Measurements from ENCODE around the gene ESPN. TPM values are rescaled to one million over a fixed set of nuclear protein-coding genes. Genes with fewer than 3 reads are reported as not detected.

ESPN gene
- total RNA-seq, 1 experiment from 2014 or later, result 53.1 TPM

- H3K27me3 Mint-ChIP-seq (ENCODE audit: low read depth), result peaks cover 1% of the 10 kb centered on the region; the same call in 1 of the 2 replicates
- Histone ChIP-seq H3K23ac (ENCODE audit: insufficient read length, low read depth, low read length) (no peak overlapping the region), H4K8ac (replicated peaks; ENCODE audit: insufficient read length, low read depth, low read length) (no peak overlapping the region), H2AK5ac (ENCODE audit: insufficient read length, low read length) (no peak overlapping the region), H3K9ac (ENCODE audit: extremely low read depth, insufficient read length, low read length) (no peak overlapping the region), H3K27ac (ENCODE audit: insufficient read length, low read depth, low read length) (no peak overlapping the region), H3K27me3 (ENCODE audit: insufficient read depth, low read length) (no peaks in the 10 kb centered on the region), H2AFZ (ENCODE audit: low read length) (no peak overlapping the region), H3K79me2 (ENCODE audit: insufficient read depth, low read length) (0 out of 2 replicates have a peak, but pooled peaks cover 1% of the 10 kb centered on the region), H2BK120ac (ENCODE audit: low read depth, low read length, poor library complexity, severe bottlenecking) (no peak overlapping the region), H4K91ac (ENCODE audit: insufficient read length, low read depth, low read length) (no peak overlapping the region), H3K18ac (ENCODE audit: insufficient read length, low read depth, low read length) (no peak overlapping the region), H3K4me1 (ENCODE audit: insufficient read depth, low read length) (no peaks in the 10 kb centered on the region), H3K4ac (ENCODE audit: low read depth, low read length) (no peak overlapping the region), H3K4me2 (ENCODE audit: insufficient read depth, insufficient read length, low read length) (no peak overlapping the region), H2BK15ac (ENCODE audit: low read depth, low read length) (no peak overlapping the region), H3K79me1 (ENCODE audit: insufficient read depth, low read depth, low read length, poor library complexity, severe bottlenecking) (no peaks in the 10 kb centered on the region), H2BK12ac (ENCODE audit: insufficient read length, low read depth, low read length) (no peak overlapping the region), H4K5ac (ENCODE audit: insufficient read length, low read depth, low read length) (no peak overlapping the region), H3K23me2 (ENCODE audit: insufficient read length, low read depth, low read length, poor library complexity, severe bottlenecking) (peaks cover 5% of the 10 kb centered on the region), H2BK5ac (ENCODE audit: insufficient read length, low read length) (no peak overlapping the region), H3K14ac (ENCODE audit: insufficient read depth, low read length) (no peak overlapping the region), H3K9me3 (ENCODE audit: control insufficient read depth, low read depth, low read length) (no peaks in the 10 kb centered on the region), H4K20me1 (ENCODE audit: control insufficient read depth, insufficient read depth, insufficient read length) (no peaks in the 10 kb centered on the region), H2BK20ac (ENCODE audit: low read depth, low read length, poor library complexity, severe bottlenecking) (no peak overlapping the region), H3K56ac (ENCODE audit: insufficient read length, low read depth, low read length) (no peak overlapping the region), H3T11ph (ENCODE audit: low read length) (no peak overlapping the region)
- no peaks in the 10 kb centered on the region; a peak in 1 of 5 replicates for H3K9me3 Mint-ChIP-seq
- TF ChIP-seq CTCF (conservative IDR thresholded peaks at IDR 0.05), result no peak
- peaks cover 0 to 3% (median 3%) of the 10 kb centered on the region in 3 experiments; a peak in 4 of 7 replicates for H3K36me3 Mint-ChIP-seq (ENCODE audit: insufficient read depth in 1 of 3, low read depth in 3 of 3)
- WGBS (ENCODE audit: extremely low coverage, insufficient read length, low lambda C conversion rate), result no CpG with 5 or more reads among the region's 5 CpGs
- peaks cover 19 to 26% of the 10 kb centered on the region in 2 experiments for H3K4me1 Mint-ChIP-seq
- no peak for DNase-seq
- peak overlapping the region in 1 of 3 experiments; percentile 21; a peak in 2 of 7 replicates for H3K27ac Mint-ChIP-seq
- H3K4me3 Mint-ChIP-seq, result no peak overlapping the region; a peak in 1 of 5 replicates
These were observed 57.2 kb downstream of the ESPN start for GRCh38 chr1:6481820-6482219.
